Esophagus muscularis mucosa (tissue), 3 donors: ENCODE results near the gene ZNF775.

Experiments
- POLR2A ChIP-seq: fragments of 450-650 bp; IDR thresholded peaks from one replicate; pipeline ENCODE4 v1.6.1; 2017; ENCODE audit warnings: antibody characterized with exemption, moderate library complexity, mild to moderate bottlenecking, low read depth
- TF ChIP-seq, protein P1 (sequence below), 3 experiments: fragments of 200-600 bp in 2 of 3; fragments of 450-650 bp in 1 of 3; sonication (generic) in 2 of 3; IDR thresholded peaks; one replicate each; pipeline ENCODE4 v1.5.1; 2017 to 2019; ENCODE audit warnings: antibody characterized with exemption in 3 of 3, mild to moderate bottlenecking in 2 of 3, moderate library complexity in 1 of 3

DNA sequence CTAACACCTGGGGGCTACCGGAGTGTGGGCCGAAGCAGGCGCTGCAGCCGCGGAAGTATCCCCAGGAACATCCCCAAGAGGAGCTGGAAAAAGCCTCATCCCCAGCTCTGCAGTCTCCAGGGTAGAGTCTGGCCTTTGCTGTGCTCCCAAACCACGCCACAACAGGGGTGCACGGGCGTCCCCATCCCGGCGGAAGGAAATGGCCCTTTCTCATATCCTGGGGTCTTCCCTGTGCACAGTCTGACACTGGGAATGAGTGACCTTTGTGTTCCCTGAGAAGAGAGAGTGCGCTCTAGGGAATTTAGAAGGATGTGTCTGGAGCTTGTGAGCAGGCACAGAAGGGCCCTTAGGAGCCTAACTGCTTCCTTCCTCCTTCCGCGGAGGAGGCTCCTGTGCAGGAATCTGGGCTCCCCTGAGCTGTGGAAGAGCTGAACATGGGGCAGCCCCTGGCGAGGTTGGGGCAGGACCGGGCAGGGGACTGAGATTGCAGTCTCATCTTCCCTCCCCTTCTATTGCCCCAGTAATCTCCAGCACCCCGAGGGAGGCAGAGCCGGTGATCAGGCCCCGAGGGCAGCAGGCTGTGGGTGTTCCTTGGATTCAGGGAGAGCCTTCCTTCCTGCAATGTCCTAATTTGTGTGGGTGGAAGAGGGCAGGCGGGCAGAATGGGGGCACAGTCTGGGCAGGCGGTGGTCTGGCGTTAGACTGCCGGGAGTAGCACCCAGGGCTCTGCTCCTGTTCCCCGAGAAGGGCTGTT lies 9.2 kb upstream of the ZNF775 start:
- no peak for TF ChIP-seq POLR2A
- TF ChIP-seq, protein P1, sequence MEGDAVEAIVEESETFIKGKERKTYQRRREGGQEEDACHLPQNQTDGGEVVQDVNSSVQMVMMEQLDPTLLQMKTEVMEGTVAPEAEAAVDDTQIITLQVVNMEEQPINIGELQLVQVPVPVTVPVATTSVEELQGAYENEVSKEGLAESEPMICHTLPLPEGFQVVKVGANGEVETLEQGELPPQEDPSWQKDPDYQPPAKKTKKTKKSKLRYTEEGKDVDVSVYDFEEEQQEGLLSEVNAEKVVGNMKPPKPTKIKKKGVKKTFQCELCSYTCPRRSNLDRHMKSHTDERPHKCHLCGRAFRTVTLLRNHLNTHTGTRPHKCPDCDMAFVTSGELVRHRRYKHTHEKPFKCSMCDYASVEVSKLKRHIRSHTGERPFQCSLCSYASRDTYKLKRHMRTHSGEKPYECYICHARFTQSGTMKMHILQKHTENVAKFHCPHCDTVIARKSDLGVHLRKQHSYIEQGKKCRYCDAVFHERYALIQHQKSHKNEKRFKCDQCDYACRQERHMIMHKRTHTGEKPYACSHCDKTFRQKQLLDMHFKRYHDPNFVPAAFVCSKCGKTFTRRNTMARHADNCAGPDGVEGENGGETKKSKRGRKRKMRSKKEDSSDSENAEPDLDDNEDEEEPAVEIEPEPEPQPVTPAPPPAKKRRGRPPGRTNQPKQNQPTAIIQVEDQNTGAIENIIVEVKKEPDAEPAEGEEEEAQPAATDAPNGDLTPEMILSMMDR (IDR thresholded peaks at IDR 0.05) = no peak
